Activated effector memory CD4-positive, alpha-beta T cell treated with anti-CD3 and anti-CD28 coated beads, Interleukin-2, amount 50 U/mL, for 16 hours (primary cell): ENCODE data around the gene RNFT2.

Experiments used
- DNase-seq: peaks from one replicate; pipeline ENCODE4 v3.0.0-alpha.2; 2020

The RNFT2 gene

GRCh38 chr12:116737774-116738657 lies at the start of gene RNFT2, which contains the start of gene SPRING1:
Gene RNFT2, plus strand, starts transcription at chr12:116738315. Its CDS starts 2,183 bp downstream, at chr12:116740498.
Gene SPRING1, minus strand, starts transcription at chr12:116738069. Its CDS starts 169 bp downstream, at chr12:116737900.
- DNase-seq: peak; percentile 100

- no peak for DNase-seq
Measured at GRCh38 chr12:116689521-116689920, 48.6 kb upstream of the RNFT2 start.

- no peak for DNase-seq
Measured at GRCh38 chr12:116689979-116690744, 48.0 kb upstream of the RNFT2 start.

GRCh38 chr12:116691205-116691604 lies 46.9 kb upstream of the RNFT2 start:
- no peak for DNase-seq

- no peak for DNase-seq
Measured at GRCh38 chr12:116691636-116692035, 46.5 kb upstream of the RNFT2 start.

GRCh38 chr12:116692605-116693004 lies 45.5 kb upstream of the RNFT2 start:
- DNase-seq: no peak

GRCh38 chr12:116693286-116694227 lies 44.6 kb upstream of the RNFT2 start:
- DNase-seq: no peak

- no peak for DNase-seq
Measured at GRCh38 chr12:116694653-116695463, 43.3 kb upstream of the RNFT2 start.

- DNase-seq: no peak
Measured at GRCh38 chr12:116695464-116695725, 42.7 kb upstream of the RNFT2 start.

- no peak for DNase-seq
Measured at GRCh38 chr12:116697305-116697704, 40.8 kb upstream of the RNFT2 start.

GRCh38 chr12:116697716-116698115 lies 40.4 kb upstream of the RNFT2 start:
- no peak for DNase-seq

GRCh38 chr12:116698116-116698515 lies 40.0 kb upstream of the RNFT2 start:
- no peak for DNase-seq

GRCh38 chr12:116698554-116699075 lies 39.5 kb upstream of the RNFT2 start:
- DNase-seq: no peak

GRCh38 chr12:116700066-116700465 lies 38.0 kb upstream of the RNFT2 start:
- DNase-seq: no peak

GRCh38 chr12:116701432-116701831 lies 36.7 kb upstream of the RNFT2 start:
- DNase-seq: no peak

GRCh38 chr12:116703214-116703795 lies 34.8 kb upstream of the RNFT2 start:
- DNase-seq: peak; percentile 87

- DNase-seq: no peak
Measured at GRCh38 chr12:116707751-116708150, 30.4 kb upstream of the RNFT2 start.

- peak; percentile 74 for DNase-seq
Measured at GRCh38 chr12:116708826-116709756, 29.0 kb upstream of the RNFT2 start.

GRCh38 chr12:116709768-116710167 lies 28.3 kb upstream of the RNFT2 start:
- no peak for DNase-seq
